Stomach (tissue), 9 donors: ENCODE measurements around the gene ATP6V0B. TPM values are rescaled to one million over a fixed set of nuclear protein-coding genes. Genes with fewer than 3 reads are reported as not detected.

Experiments used
- DNase-seq, 2 donors: peaks; one replicate each; pipeline versions ENCODE4 v3.0.0 to v3.0.0-alpha.2; 2013 to 2019
- H3K27ac ChIP-seq, 5 donors: fragments of 200-600 bp in 4 of 5; sonication (generic) in 4 of 5; one replicate each; pipeline ENCODE4 v1.5.1; 2013 to 2019; ENCODE audit warnings: mild to moderate bottlenecking in 1 of 5, moderate library complexity in 1 of 5
- H3K27me3 ChIP-seq, 3 donors: fragments of 200-600 bp; sonication (generic); one replicate each; pipeline ENCODE4 v1.5.1; 2017 to 2019; ENCODE audit warnings: mixed run types in 1 of 3
- H3K36me3 ChIP-seq, 4 donors: fragments of 200-600 bp; sonication (generic); 1 replicate in 3 of 4; 2 replicates in 1 of 4; pipeline ENCODE4 v1.5.1; 2016 to 2019
- H3K4me1 ChIP-seq, 4 donors: fragments of 200-600 bp; sonication (generic); one replicate each; pipeline ENCODE4 v1.5.1; 2016 to 2019
- H3K4me3 ChIP-seq, 4 donors: fragments of 200-600 bp; sonication (generic) in 3 of 4; one replicate each; pipeline ENCODE4 v1.5.1; 2016 to 2019; ENCODE audit warnings: mild to moderate bottlenecking in 1 of 4
- H3K9me3 ChIP-seq, 4 donors: fragments of 200-600 bp; sonication (generic); one replicate each; pipeline ENCODE4 v1.5.1; 2016 to 2019
- CTCF ChIP-seq, 7 experiments: fragments of 450-650 bp in 4 of 7; fragments of 200-600 bp in 3 of 7; sonication (generic) in 3 of 7; IDR thresholded peaks; one replicate each; pipeline ENCODE4 v1.5.1; 2016 to 2019; ENCODE audit warnings: antibody characterized with exemption in 7 of 7, control low read depth in 2 of 7, mild to moderate bottlenecking in 1 of 7
- EP300 ChIP-seq: sonication (generic); formaldehyde crosslinking; IDR thresholded peaks from one replicate; pipeline ENCODE4 v1.6.1; 2017; ENCODE audit warnings: antibody characterized with exemption
- POLR2A ChIP-seq, 4 donors: fragments of 450-650 bp; IDR thresholded peaks; one replicate each; pipeline ENCODE4 v1.6.1; 2016; ENCODE audit warnings: antibody characterized with exemption in 4 of 4, control low read depth in 2 of 4, mild to moderate bottlenecking in 1 of 4, moderate library complexity in 1 of 4
- POLR2AphosphoS5 ChIP-seq, 3 donors: sonication (generic); formaldehyde crosslinking; IDR thresholded peaks; one replicate each; pipeline ENCODE4 v1.6.1; 2016; ENCODE audit warnings: antibody characterized with exemption in 3 of 3
- WGBS, 5 donors: extraction: QIAGEN DNeasy Blood & Tissue Kit in 3 of 5; methylation state at CpG; one replicate each; pipeline versions ENCODE4 v1.1.5 to v1.1.7; 2013 to 2018; 5-methylcytosine and 5-hydroxymethylcytosine counted together
- intact Hi-C: fragments of 100-400 bp; cut with DNase I; formaldehyde crosslinking; loops from one replicate; pipeline ENCODE4 v1.15.1; 2023; ENCODE audit warnings: low total_unique reads
- polyA plus RNA-seq, 3 donors: library from polyadenylated mRNA; stranded (reverse); fragments of 200-250 nt; gene quantifications; one replicate each; pipeline ENCODE4 v1.2.3, GENCODE V29; 2013
- total RNA-seq, 5 donors: library from RNA; depleted of rRNA; stranded (reverse); fragments of >200 nt; gene quantifications; one replicate each; pipeline versions ENCODE4 v1.1.0 to v1.2.3, GENCODE V29; 2014 to 2016
- donor health status: healthy with polysubstance abuse.
- donor health status: Bipolar disorder and iron deficiency.
- donor health status: healthy.

The ATP6V0B gene
- total and polyA plus RNA-seq, 8 donors, result 32.1 to 188 (median 94.7) TPM

DNA sequence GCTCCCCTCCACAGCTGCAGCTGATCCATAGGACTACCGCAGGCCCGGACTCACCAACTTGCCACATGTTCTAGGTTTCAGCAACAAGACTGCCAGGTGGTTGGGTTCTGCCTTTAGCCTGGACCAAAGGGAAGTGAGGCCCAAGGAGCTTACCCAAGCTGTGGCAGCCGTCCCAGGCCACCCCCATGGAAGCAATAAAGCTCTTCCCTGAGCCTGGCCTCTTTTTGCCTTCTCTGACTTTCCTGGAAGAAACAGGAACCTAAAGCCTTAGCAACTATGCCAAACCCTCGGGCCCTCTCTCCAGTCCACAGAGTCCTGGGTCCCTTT is 43.8 kb upstream of the ATP6V0B start:
- intact Hi-C loops, result loop anchor here (5.0 kb wide), 1 partner anchor 169 kb away; no protein-coding TSS in a partner anchor
- peaks cover 21 to 35% (median 28%) of the 10 kb centered on the region in 4 donors for H3K4me1 ChIP-seq
- 69 to 86% (median 76%) methylated on average over 4 of the region's 4 CpGs for WGBS, 5 donors
- H3K4me3 ChIP-seq, result no peak overlapping the region
- no peak overlapping the region for H3K27ac ChIP-seq
- peaks cover 0 to 24% (median 23%) of the 10 kb centered on the region in 3 donors for H3K27me3 ChIP-seq
- no peak for DNase-seq
- peaks cover 0 to 16% (median 8%) of the 10 kb centered on the region in 4 donors for H3K36me3 ChIP-seq
- no peaks in the 10 kb centered on the region for H3K9me3 ChIP-seq
- no peak for TF ChIP-seq POLR2A (IDR thresholded peaks at IDR 0.05)

DNA sequence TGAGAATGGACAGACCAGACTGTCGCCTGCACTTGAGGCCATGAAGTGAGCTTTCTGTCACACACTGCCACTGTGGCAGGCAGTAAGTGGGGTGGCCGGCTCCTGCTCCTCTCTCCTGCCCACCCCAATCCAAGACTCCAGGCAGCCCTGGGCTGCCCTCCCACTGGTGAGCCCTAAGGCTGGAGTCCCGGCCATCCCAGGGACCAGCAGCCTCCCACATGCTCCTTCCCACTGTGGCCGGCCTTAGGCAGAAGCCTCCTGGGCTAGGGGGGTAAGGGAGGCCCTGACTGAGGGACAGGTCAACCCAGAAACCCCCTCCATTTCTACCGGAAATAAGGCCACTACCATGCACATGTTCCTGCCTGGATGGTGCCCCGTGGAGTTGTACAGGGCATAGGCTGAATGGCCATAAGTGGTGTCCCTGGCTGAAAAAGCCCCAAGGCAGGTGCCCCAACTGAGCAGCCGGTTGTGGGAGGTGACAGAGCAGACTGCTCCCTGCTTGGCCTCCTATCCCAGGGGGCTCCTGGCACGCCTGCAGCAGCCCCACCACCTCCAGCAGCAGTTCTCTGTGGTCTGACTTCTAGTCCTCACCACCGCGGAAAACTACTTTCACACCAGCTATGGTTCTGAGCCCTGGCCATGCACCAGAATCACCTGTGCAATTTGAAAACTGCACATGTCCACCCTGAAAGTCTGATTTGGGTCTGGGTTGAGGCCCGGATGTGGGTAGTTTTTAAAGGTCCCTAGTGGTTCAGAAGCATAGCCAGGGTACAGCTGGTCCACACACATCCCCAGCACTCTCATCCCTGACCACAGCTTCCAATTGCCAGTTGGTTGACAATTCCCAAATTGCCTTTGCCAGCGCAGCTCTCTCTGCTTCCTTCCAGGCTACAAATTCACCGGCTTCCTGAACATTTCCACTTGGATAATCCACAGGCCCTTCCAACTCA is 42.8 kb upstream of the ATP6V0B start:
- WGBS, 5 donors, result 86 to 92% (median 90%) methylated on average over 11 to 13 of the region's 13 CpGs
- H3K27me3 ChIP-seq, result peaks cover 0 to 26% (median 25%) of the 10 kb centered on the region in 3 donors
- TF ChIP-seq POLR2A (IDR thresholded peaks at IDR 0.05), result no peak
- no peak for TF ChIP-seq POLR2AphosphoS5 (IDR thresholded peaks at IDR 0.05)
- H3K4me1 ChIP-seq, result peaks cover 29 to 43% (median 36%) of the 10 kb centered on the region in 4 donors
- no peak for DNase-seq
- no peaks in the 10 kb centered on the region for H3K9me3 ChIP-seq
- H3K27ac ChIP-seq, result no peak overlapping the region
- no peak overlapping the region for H3K4me3 ChIP-seq
- intact Hi-C loops, result loop anchor here (5.0 kb wide), 1 partner anchor 170 kb away; no protein-coding TSS in a partner anchor
- H3K36me3 ChIP-seq, result peaks cover 0 to 9% (median 4%) of the 10 kb centered on the region in 4 donors

DNA sequence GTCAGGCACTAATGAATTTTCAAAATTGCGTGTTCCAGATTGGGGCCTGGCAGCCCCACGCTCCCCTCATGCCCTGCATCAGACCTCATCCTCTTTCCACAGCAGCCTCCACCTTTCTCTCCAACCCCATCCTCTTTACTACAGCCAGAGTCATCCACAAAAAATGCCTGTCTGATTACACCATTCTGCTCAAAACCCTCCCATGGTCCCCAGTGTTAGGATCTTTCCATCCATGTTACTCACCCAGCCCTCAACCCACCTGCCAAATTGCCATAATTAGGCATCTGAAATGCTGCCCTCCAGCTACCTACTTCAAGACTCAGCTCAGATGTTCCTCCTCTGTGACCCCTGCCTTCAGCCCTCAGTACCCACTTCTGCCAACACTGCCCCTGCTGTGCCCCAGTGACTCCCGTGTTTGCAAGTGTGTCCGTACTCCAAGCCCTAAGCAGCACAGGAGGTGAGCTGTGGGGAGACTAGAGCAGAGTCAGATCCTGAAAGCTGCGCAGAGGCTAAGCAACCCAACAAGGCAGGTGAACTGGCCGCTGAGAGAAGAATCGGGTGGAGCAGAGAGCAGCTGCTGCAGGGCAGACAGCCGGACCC is 41.9 kb upstream of the ATP6V0B start:
- H3K4me3 ChIP-seq, result peak overlapping the region; percentile 33 to 52 (median 46)
- TF ChIP-seq POLR2AphosphoS5 (IDR thresholded peaks at IDR 0.05) (no peak), POLR2A (IDR thresholded peaks at IDR 0.05) (no peak), EP300 (no peak), CTCF (IDR thresholded peaks at IDR 0.05) (no peak)
- H3K27ac ChIP-seq, result peak overlapping the region in 3 of 5 donors; percentile 5 to 76 (median 47)
- H3K9me3 ChIP-seq, result no peaks in the 10 kb centered on the region
- H3K36me3 ChIP-seq, result peaks cover 0 to 9% (median 4%) of the 10 kb centered on the region in 4 donors
- peaks cover 29 to 46% (median 40%) of the 10 kb centered on the region in 4 donors for H3K4me1 ChIP-seq
- DNase-seq, result no peak
- intact Hi-C loops, result loop anchor here (5.0 kb wide), 1 partner anchor 171 kb away; no protein-coding TSS in a partner anchor
- 26 to 33% (median 28%) methylated on average over 8 of the region's 8 CpGs for WGBS, 5 donors
- peaks cover 0 to 26% (median 25%) of the 10 kb centered on the region in 3 donors for H3K27me3 ChIP-seq

DNA sequence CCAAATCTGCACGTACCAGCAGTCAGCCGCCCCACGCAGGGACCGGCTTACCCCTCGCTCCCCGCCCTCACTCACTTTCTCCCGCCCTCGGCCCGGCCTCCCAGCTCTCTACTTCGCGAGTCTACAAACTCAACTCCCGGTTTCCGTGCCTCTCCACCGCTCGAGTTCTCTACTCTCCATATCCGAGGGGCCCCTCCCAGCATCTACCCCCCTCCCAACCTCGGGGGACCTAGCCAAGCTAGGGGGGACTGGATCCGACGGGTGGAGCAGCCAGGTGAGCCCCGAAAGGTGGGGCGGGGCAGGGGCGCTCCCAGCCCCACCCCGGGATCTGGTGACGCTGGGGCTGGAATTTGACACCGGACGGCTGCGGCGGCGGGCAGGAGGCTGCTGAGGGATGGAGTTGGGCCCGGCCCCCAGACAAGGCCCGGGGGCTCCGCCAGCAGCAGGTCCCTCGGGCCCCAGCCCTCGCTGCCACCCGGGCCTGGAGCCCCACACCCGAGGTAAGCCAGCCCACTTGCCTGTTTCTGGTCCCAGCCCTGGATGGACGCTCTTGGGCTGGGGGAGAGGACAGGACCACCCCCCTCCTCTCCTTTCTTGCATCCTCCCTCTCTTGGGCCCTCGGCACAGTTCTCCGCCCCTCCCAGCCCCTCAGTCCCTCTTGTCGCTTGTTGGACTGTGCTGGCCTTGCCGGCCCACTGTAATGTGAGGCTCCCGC is 41.2 kb upstream of the ATP6V0B start, which contains the start of gene ARTN:
Gene ARTN, plus strand, starts transcription at position 416 of the 715 bp plus-strand sequence. CDS start 1,856 bp downstream, outside the sequence.
- intact Hi-C loops, result loop anchor here (5.0 kb wide), 1 partner anchor 171 kb away; no protein-coding TSS in a partner anchor
- H3K4me1 ChIP-seq, result peaks cover 29 to 46% (median 40%) of the 10 kb centered on the region in 4 donors
- WGBS, 5 donors, result 2 to 8% (median 4%) methylated on average over 33 to 42 of the region's 42 CpGs
- no peaks in the 10 kb centered on the region for H3K9me3 ChIP-seq
- DNase-seq, result peak; percentile 35 to 78
- peaks cover 0 to 26% (median 25%) of the 10 kb centered on the region in 3 donors for H3K27me3 ChIP-seq
- TF ChIP-seq CTCF (IDR thresholded peaks at IDR 0.05) (no peak), POLR2A (IDR thresholded peaks at IDR 0.05) (no peak), POLR2AphosphoS5 (IDR thresholded peaks at IDR 0.05) (no peak), EP300 (no peak)
- H3K36me3 ChIP-seq, result peaks cover 0 to 9% (median 4%) of the 10 kb centered on the region in 4 donors
- H3K27ac ChIP-seq, result peak within 1 kb of the TSS in 3 of 5 donors; percentile 19 to 76 (median 47)
- H3K4me3 ChIP-seq, result peak within 1 kb of the TSS; percentile 33 to 52 (median 46)
